Esophagus muscularis mucosa (tissue), 4 donors: Measurements from ENCODE around the gene ERLEC1. TPM values are rescaled to one million over a fixed set of nuclear protein-coding genes. Genes with fewer than 3 reads are reported as not detected.
"Not testable (repeated sequence)": the region's sequence is repeated elsewhere in the genome, so short reads cannot be mapped to it uniquely, and the experiment has no call there.

Experiments
- DNase-seq: peaks from one replicate; pipeline ENCODE4 v3.0.0-alpha.2; 2017; ENCODE audit errors: extremely low spot score
- H3K27ac ChIP-seq, 4 donors: fragments of 200-600 bp; sonication (generic); replicated peaks in 1 of 4; 1 replicate in 3 of 4; 2 replicates in 1 of 4; pipeline ENCODE4 v1.5.1; 2016 to 2019; ENCODE audit warnings: mild to moderate bottlenecking in 1 of 4
- H3K27me3 ChIP-seq, 4 donors: fragments of 200-600 bp; sonication (generic); one replicate each; pipeline versions ENCODE4 v1.5.1 to v1.6.0; 2016 to 2019
- H3K36me3 ChIP-seq, 4 donors: fragments of 200-600 bp; sonication (generic); one replicate each; pipeline ENCODE4 v1.5.1; 2016 to 2019
- H3K4me1 ChIP-seq, 4 donors: fragments of 200-600 bp; sonication (generic); one replicate each; pipeline ENCODE4 v1.5.1; 2016 to 2019
- H3K4me3 ChIP-seq, 4 donors: fragments of 200-600 bp; sonication (generic); 1 replicate in 2 of 4; 2 replicates in 2 of 4; pipeline ENCODE4 v1.5.1; 2016 to 2019; ENCODE audit warnings: mild to moderate bottlenecking in 4 of 4, moderate library complexity in 1 of 4
- H3K9me3 ChIP-seq, 4 donors: fragments of 200-600 bp; sonication (generic); 1 replicate in 3 of 4; 2 replicates in 1 of 4; pipeline ENCODE4 v1.5.1; 2016 to 2019
- EP300 ChIP-seq: sonication (generic); formaldehyde crosslinking; IDR thresholded peaks from one replicate; pipeline ENCODE4 v1.6.1; 2017; ENCODE audit warnings: antibody characterized with exemption
- POLR2A ChIP-seq: fragments of 450-650 bp; IDR thresholded peaks from one replicate; pipeline ENCODE4 v1.6.1; 2017; ENCODE audit warnings: antibody characterized with exemption, moderate library complexity, mild to moderate bottlenecking, low read depth
- POLR2AphosphoS5 ChIP-seq, 2 donors: sonication (generic); formaldehyde crosslinking; IDR thresholded peaks; one replicate each; pipeline ENCODE4 v1.6.1; 2017; ENCODE audit warnings: antibody characterized with exemption in 2 of 2
- whole genome bisulfite sequencing: methylation state at CpG from one replicate; pipeline ENCODE4 v1.1.5; 2018; 5-methylcytosine and 5-hydroxymethylcytosine counted together
- intact Hi-C: fragments of 100-400 bp; cut with DNase I; formaldehyde crosslinking; loops from one replicate; pipeline ENCODE4 v1.15.1; 2023
- total RNA-seq, 4 donors: library from RNA; depleted of rRNA; stranded (reverse); fragments of >200 nt; gene quantifications; one replicate each; pipeline versions ENCODE4 v1.1.0 to v1.2.1, GENCODE V29; 2016
- TF ChIP-seq, protein P1 (sequence below), 3 experiments: fragments of 200-600 bp in 2 of 3; fragments of 450-650 bp in 1 of 3; sonication (generic) in 2 of 3; IDR thresholded peaks; one replicate each; pipeline ENCODE4 v1.5.1; 2017 to 2019; ENCODE audit warnings: antibody characterized with exemption in 3 of 3, mild to moderate bottlenecking in 2 of 3, moderate library complexity in 1 of 3

ERLEC1 gene
- total RNA-seq, 4 donors from 2014 or later, result 54.8 to 81.9 (median 61.1) TPM

DNA sequence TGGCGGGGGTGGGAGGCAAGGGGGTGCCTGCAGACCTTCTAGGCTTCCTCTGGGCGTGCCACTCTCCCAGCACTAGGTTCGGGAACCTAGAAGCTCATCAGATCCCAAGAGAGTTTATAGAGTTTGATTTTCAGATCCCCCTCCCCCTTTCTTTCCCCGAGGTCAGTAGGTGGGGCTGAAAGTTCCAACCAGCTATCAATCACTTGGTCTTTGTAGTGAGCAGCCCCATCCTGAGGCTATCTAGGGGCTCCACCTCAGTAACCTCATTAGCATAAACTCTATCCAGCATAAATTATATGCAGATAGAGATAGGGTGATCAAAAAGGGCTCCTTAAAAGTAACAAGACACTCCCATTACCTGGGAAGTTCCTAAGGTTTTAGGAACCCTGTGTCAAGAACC is 32.8 kb downstream of the ERLEC1 start:
- Histone ChIP-seq H3K27ac (no peak overlapping the region), H3K4me1 (no peaks in the 10 kb centered on the region), H3K9me3 (no peaks in the 10 kb centered on the region), H3K4me3 (no peak overlapping the region), H3K36me3 (peaks cover 11 to 52% (median 44%) of the 10 kb centered on the region in 4 donors), H3K27me3 (no peaks in the 10 kb centered on the region)
- DNase-seq, result no peak
- intact Hi-C loops, result loop anchor here (5.0 kb wide), 1 partner anchor 38 kb away; the partner anchor contains the start of gene GPR75
- WGBS, result 85% methylated on average over 4 of the region's 4 CpGs
- TF ChIP-seq, protein P1, sequence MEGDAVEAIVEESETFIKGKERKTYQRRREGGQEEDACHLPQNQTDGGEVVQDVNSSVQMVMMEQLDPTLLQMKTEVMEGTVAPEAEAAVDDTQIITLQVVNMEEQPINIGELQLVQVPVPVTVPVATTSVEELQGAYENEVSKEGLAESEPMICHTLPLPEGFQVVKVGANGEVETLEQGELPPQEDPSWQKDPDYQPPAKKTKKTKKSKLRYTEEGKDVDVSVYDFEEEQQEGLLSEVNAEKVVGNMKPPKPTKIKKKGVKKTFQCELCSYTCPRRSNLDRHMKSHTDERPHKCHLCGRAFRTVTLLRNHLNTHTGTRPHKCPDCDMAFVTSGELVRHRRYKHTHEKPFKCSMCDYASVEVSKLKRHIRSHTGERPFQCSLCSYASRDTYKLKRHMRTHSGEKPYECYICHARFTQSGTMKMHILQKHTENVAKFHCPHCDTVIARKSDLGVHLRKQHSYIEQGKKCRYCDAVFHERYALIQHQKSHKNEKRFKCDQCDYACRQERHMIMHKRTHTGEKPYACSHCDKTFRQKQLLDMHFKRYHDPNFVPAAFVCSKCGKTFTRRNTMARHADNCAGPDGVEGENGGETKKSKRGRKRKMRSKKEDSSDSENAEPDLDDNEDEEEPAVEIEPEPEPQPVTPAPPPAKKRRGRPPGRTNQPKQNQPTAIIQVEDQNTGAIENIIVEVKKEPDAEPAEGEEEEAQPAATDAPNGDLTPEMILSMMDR (IDR thresholded peaks at IDR 0.05), result no peak
- TF ChIP-seq EP300 (no peak), POLR2AphosphoS5 (IDR thresholded peaks at IDR 0.05) (no peak), POLR2A (no peak)

DNA sequence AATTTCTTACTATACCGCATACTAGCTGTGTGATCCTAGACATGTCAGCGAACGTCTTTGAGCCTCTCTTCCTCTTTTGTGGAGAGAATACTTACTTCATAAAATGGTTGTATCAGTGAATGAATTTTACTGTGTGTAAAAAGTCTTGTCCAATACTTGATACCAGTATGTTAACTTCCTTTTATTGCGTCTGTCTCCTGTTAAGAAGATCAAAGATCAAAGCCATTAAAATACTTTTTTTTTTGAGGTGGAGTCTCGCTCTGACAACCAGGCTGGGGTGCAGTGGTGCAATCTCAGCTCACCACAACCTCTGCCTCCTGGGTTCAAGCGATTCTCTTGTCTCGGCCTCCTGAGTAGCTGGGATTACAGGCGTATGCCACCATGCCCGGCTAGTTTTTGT is 33.2 kb downstream of the ERLEC1 start:
- Histone ChIP-seq H3K27me3 (no peaks in the 10 kb centered on the region), H3K27ac (no peak overlapping the region), H3K4me1 (no peaks in the 10 kb centered on the region), H3K9me3 (no peaks in the 10 kb centered on the region), H3K4me3 (no peak overlapping the region), H3K36me3 (peaks cover 7 to 48% (median 40%) of the 10 kb centered on the region in 4 donors)
- 92% methylated on average over 9 of the region's 9 CpGs for WGBS
- intact Hi-C loops, result loop anchor here (5.0 kb wide), 1 partner anchor 37 kb away; the partner anchor contains the start of gene GPR75
- DNase-seq, result no peak
- TF ChIP-seq POLR2AphosphoS5 (IDR thresholded peaks at IDR 0.05) (no peak), POLR2A (no peak), EP300 (no peak)
- TF ChIP-seq, protein P1 (IDR thresholded peaks at IDR 0.05), result no peak

DNA sequence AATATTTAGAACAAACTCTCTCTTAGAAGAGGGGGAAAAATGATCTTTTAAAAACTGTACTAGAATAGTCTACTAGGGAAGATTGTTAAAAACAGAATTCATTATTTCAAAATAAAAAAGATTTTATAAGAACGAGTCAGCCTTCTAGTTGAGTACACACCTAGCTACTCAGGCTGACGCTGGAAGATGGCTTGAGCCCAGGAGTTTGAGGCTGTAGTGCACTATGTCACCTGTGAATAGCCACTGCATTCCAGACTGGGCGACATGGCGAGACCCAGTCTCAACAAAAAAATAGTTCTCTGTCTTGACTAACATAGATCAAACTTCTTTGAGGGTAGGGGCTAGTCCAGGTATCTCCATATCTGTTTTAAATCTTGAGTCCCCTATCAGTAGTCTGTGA is 33.9 kb downstream of the ERLEC1 start:
- intact Hi-C loops, result loop anchor here (5.0 kb wide), 1 partner anchor 37 kb away; the partner anchor contains the start of gene GPR75
- no peak overlapping the region for H3K27ac ChIP-seq
- H3K27me3 ChIP-seq, result no peaks in the 10 kb centered on the region
- TF ChIP-seq, protein P1 (IDR thresholded peaks at IDR 0.05), result no peak
- TF ChIP-seq POLR2AphosphoS5 (IDR thresholded peaks at IDR 0.05), result no peak
- TF ChIP-seq EP300, result no peak
- TF ChIP-seq POLR2A, result no peak
- H3K4me1 ChIP-seq, result peaks cover 0 to under 1% (median under 1%) of the 10 kb centered on the region in 4 donors
- 82% methylated on average over 4 of the region's 4 CpGs for WGBS
- DNase-seq, result no peak
- no peak overlapping the region for H3K4me3 ChIP-seq
- no peaks in the 10 kb centered on the region for H3K9me3 ChIP-seq
- peaks cover 3 to 42% (median 34%) of the 10 kb centered on the region in 4 donors for H3K36me3 ChIP-seq

DNA sequence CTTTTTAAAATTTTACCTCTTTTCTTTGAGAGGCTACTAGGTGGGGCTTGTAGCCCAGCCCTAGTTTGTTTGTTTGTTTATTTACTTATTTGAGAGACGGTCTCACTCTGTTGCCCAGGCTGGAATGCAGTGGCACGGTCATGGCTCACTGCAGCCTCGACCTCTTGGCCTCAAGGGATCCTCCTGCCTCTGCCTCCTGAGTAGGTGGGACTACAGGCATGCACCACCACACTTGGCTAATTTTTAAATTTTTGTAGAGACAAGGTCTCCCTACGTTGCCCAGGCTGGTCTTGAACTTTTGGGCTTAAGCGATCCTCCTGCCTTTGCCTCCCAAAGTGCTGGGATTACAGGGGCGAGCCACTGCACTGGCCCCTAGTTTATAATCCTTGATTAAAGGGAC is 35.0 kb downstream of the ERLEC1 start:
- Histone ChIP-seq H3K4me1 (peaks cover 4 to 11% (median 8%) of the 10 kb centered on the region in 4 donors), H3K36me3 (peaks cover 3 to 31% (median 25%) of the 10 kb centered on the region in 4 donors)
- intact Hi-C loops, result loop anchor here (5.0 kb wide), 1 partner anchor 35 kb away; the partner anchor contains the start of gene GPR75

DNA sequence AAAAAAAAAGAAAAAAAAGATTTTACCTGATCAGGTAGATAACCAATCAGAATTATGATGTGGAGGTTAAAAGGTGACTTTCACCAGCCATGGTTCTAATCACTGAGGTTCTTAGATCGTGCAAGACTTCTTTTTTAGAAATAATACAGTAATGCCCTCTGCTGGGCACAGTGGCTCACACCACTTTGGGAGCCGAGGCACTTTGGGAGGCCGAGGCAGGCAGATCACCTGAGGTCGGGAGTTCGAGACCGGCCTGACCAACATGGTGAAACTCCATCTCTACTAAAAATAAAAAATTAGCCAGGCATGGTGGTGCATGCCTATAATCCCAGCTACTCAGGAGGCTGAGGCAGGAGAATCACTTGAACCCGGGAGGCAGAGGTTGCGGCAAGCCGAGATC is 36.8 kb downstream of the ERLEC1 start:
- H3K27me3 ChIP-seq, H3K27ac ChIP-seq, H3K4me3 ChIP-seq, H3K9me3 ChIP-seq, DNase-seq: not testable (repeated sequence)
- Histone ChIP-seq H3K36me3 (peaks cover 0 to 16% (median 12%) of the 10 kb centered on the region in 4 donors), H3K4me1 (peaks cover 18 to 28% (median 21%) of the 10 kb centered on the region in 4 donors)
- intact Hi-C loops, result loop anchor here (5.0 kb wide), 1 partner anchor 34 kb away; the partner anchor contains the start of gene GPR75
- WGBS, result 92% methylated on average over 9 of the region's 9 CpGs

More for the DNA sequence above, 35.0 kb downstream of the ERLEC1 start:
- 89% methylated on average over 6 of the region's 6 CpGs for WGBS
- TF ChIP-seq EP300 (no peak), POLR2AphosphoS5 (IDR thresholded peaks at IDR 0.05) (no peak), POLR2A (no peak)
- TF ChIP-seq, protein P1 (IDR thresholded peaks at IDR 0.05), result no peak
- no peak overlapping the region for H3K27ac ChIP-seq
- H3K27me3 ChIP-seq, result no peaks in the 10 kb centered on the region
- no peaks in the 10 kb centered on the region for H3K9me3 ChIP-seq
- no peak for DNase-seq
- H3K4me3 ChIP-seq, result no peak overlapping the region
